GM12892 (cell line): ENCODE measurements around the gene TNS2. TPM values are rescaled to one million over a fixed set of nuclear protein-coding genes. Genes with fewer than 3 reads are reported as not detected.
"Not testable (repeated sequence)": the region's sequence is repeated elsewhere in the genome, so short reads cannot be mapped to it uniquely, and the experiment has no call there.

Experiments
- DNase-seq: peaks from one replicate; pipeline ENCODE4 v3.0.0; 2011; ENCODE audit not compliant: insufficient read length
- FAIRE-seq: peaks from 2 replicates; lab custom pipeline; 2011; peaks lifted over from hg19 to GRCh38; lab: Jason Lieb, UNC
- POLR2A ChIP-seq: IDR thresholded peaks from 2 replicates; pipeline ENCODE4 v1.6.1; 2011; ENCODE audit warnings: low read depth, low read length, control low read depth
- POLR2AphosphoS5 ChIP-seq: IDR thresholded peaks from 2 replicates; pipeline ENCODE4 v1.6.1; 2011; ENCODE audit warnings: low read depth, low read length, control low read depth
- TAF1 ChIP-seq: IDR thresholded peaks from 2 replicates; pipeline ENCODE4 v1.6.1; 2011; ENCODE audit warnings: low read depth, mild to moderate bottlenecking, control low read depth, low read length, borderline replicate concordance
- polyA plus RNA-seq: library from polyadenylated mRNA; unstranded; fragments of >200 nt; gene quantifications from one replicate; pipeline ENCODE4 v1.2.1, GENCODE V29; 2012; ENCODE audit warnings: missing spikeins, inconsistent platforms; ENCODE audit not compliant: missing spikeins

The TNS2 gene
- 0.47 TPM for polyA plus RNA-seq

GRCh38 chr12:53049571-53050318 is at the start of gene TNS2:
TSS of gene TNS2 (plus strand) at chr12:53050065. CDS start at chr12:53050186, 121 bp downstream.
- TF ChIP-seq TAF1 (no peak), POLR2AphosphoS5 (no peak), POLR2A (no peak)
- DNase-seq (peak; percentile 1), FAIRE-seq (no peak)

- TF ChIP-seq POLR2A (no peak), TAF1 (no peak), POLR2AphosphoS5 (no peak)
- no peak for DNase-seq
- no peak for FAIRE-seq
Measured at GRCh38 chr12:53004178-53004577, 45.7 kb upstream of the TNS2 start.

GRCh38 chr12:53004582-53004981 is 45.3 kb upstream of the TNS2 start:
- no peak for FAIRE-seq
- no peak for TF ChIP-seq POLR2AphosphoS5
- TF ChIP-seq POLR2A, result no peak
- no peak for TF ChIP-seq TAF1
- DNase-seq, result no peak

- TF ChIP-seq TAF1 (no peak), POLR2A (no peak), POLR2AphosphoS5 (no peak)
- FAIRE-seq (no peak), DNase-seq (no peak)
Measured at GRCh38 chr12:53005215-53005985, 44.5 kb upstream of the TNS2 start.

GRCh38 chr12:53005986-53006809 is 43.7 kb upstream of the TNS2 start, which contains the start of gene EIF4B:
TSS of gene EIF4B (plus strand) at chr12:53006456. CDS start at chr12:53006484, 28 bp downstream.
- peak; percentile 86 for TF ChIP-seq TAF1
- peak; percentile 78 for TF ChIP-seq POLR2A
- TF ChIP-seq POLR2AphosphoS5, result peak; percentile 49; the same call in 1 of the 2 replicates
- FAIRE-seq (peak; percentile 97), DNase-seq (peak; percentile 90)

GRCh38 chr12:53006810-53007309 is 43.0 kb upstream of the TNS2 start:
- FAIRE-seq, result peak; percentile 88
- peak; percentile 75 for TF ChIP-seq POLR2AphosphoS5
- TF ChIP-seq POLR2A, result peak; percentile 28; the same call in 1 of the 2 replicates
- TF ChIP-seq TAF1, result no peak
- DNase-seq, result peak; percentile 57

GRCh38 chr12:53007343-53007742 is 42.5 kb upstream of the TNS2 start:
- DNase-seq (no peak), FAIRE-seq (no peak)
- TF ChIP-seq POLR2AphosphoS5 (no peak), POLR2A (no peak), TAF1 (no peak)

- FAIRE-seq, DNase-seq: not testable (repeated sequence)
Measured at GRCh38 chr12:53008760-53009159, 41.1 kb upstream of the TNS2 start.

GRCh38 chr12:53010955-53011354 is 38.9 kb upstream of the TNS2 start:
- TF ChIP-seq POLR2A, result no peak
- TF ChIP-seq POLR2AphosphoS5, result no peak
- no peak for TF ChIP-seq TAF1
- FAIRE-seq, result no peak

GRCh38 chr12:53011889-53012288 is 38.0 kb upstream of the TNS2 start:
- DNase-seq, result no peak
- no peak for TF ChIP-seq POLR2AphosphoS5
- TF ChIP-seq POLR2A, result no peak
- TF ChIP-seq TAF1, result no peak
- no peak for FAIRE-seq

More at GRCh38 chr12:53010955-53011354, 38.9 kb upstream of the TNS2 start:
- DNase-seq, result no peak
